ENCODE results near the gene PBX4.

The PBX4 gene

GRCh38 chr19:19571071-19571786 lies 47.3 kb downstream of the PBX4 start:
- no peak for TF ChIP-seq CTCF (conservative IDR thresholded peaks at IDR 0.05; ENCODE audit: low read length)
- DNase-seq (ENCODE audit: low read depth), result no peak
- no peak overlapping the region for H3K4me3 ChIP-seq (ENCODE audit: low read length)

- no peak for TF ChIP-seq CTCF (conservative IDR thresholded peaks at IDR 0.05; ENCODE audit: low read length)
- H3K4me3 ChIP-seq (ENCODE audit: low read length), result no peak overlapping the region
These were observed 47.9 kb downstream of the PBX4 start for GRCh38 chr19:19570571-19570970.

GRCh38 chr19:19568802-19569756 lies 49.4 kb downstream of the PBX4 start:
- DNase-seq (ENCODE audit: low read depth), result peak; percentile 50
- H3K4me3 ChIP-seq (ENCODE audit: low read length), result no peak overlapping the region
- TF ChIP-seq CTCF (conservative IDR thresholded peaks at IDR 0.05; ENCODE audit: low read length), result no peak

More at GRCh38 chr19:19570571-19570970, 47.9 kb downstream of the PBX4 start:
- DNase-seq (ENCODE audit: low read depth), result no peak

GRCh38 chr19:19567391-19567790 lies 51.1 kb downstream of the PBX4 start:
- no peak for TF ChIP-seq CTCF (conservative IDR thresholded peaks at IDR 0.05; ENCODE audit: low read length)
- H3K4me3 ChIP-seq (ENCODE audit: low read length), result no peak overlapping the region
- DNase-seq (ENCODE audit: low read depth), result no peak

GRCh38 chr19:19566306-19566705 lies 52.2 kb downstream of the PBX4 start:
- no peak for DNase-seq (ENCODE audit: low read depth)
- TF ChIP-seq CTCF (conservative IDR thresholded peaks at IDR 0.05; ENCODE audit: low read length), result no peak
- H3K4me3 ChIP-seq (ENCODE audit: low read length), result no peak overlapping the region

GRCh38 chr19:19563348-19563848 lies 55.1 kb downstream of the PBX4 start:
- no peak for DNase-seq (ENCODE audit: low read depth)
- no peak overlapping the region for H3K4me3 ChIP-seq (ENCODE audit: low read length)
- TF ChIP-seq CTCF (conservative IDR thresholded peaks at IDR 0.05; ENCODE audit: low read length), result no peak
